ENCODE results near the gene MGAT5.

MGAT5 gene

DNA sequence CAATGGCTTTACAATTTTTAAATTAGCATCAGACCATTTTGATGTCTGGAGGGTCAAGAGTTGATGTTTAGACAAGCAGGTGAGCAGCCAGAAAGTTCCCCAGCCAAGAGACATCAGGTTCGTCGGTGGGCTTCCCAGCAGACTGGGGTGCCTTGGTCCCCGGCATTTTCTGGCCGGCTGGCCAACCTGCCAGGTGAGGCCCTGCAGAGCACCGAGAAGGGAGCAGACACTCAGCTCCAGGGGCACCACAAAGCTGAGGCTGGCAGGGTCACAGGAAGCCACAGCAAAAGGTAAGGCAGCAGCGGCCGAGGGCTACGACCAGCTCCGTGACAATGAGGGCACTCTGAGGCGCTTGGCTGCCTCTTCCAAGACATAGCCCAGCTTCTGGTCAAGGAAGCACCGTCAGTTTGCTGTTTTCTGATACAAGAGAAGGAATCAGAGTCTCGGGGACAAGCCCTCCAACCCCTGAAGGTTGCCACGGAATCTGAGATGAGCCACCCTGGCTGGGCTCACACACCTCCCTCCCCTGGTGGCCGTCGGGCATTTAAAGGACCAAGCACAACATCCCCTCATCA is 229.0 kb downstream of the MGAT5 start:
- no peak for DNase-seq

DNA sequence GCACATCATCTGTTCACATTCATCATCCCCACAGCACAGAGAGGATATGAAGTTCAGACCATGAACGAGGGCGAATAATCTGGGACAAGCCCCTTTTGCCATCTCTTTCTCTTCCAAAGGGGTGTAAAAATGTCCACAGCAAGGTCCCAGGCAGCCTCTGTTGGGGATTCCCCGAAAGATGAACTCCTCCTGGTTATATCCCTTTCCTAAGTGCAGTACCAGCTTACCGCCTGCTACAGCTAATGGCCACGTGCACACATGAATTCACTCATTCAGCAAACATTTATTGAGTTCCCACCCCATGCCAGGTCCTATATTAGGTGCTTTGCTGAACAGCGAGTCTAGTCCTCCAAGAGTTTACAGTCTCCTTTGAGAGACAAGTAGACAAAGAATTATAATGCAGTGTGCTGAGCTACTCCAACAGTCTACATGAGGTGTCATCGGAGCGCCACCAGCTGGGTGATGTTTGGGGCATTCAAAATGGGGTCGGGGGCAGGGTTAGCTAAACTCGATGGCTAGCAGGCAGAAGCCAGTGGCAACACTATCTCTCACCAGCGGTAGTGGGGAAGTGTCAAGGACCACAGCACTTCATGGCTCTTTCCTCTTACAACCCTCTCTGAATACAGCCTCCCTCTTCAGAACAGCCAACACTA is 236.0 kb downstream of the MGAT5 start:
- DNase-seq: no peak

- DNase-seq: no peak
Observed at GRCh38 chr2:134490559-134490958, 236.7 kb downstream of the MGAT5 start.

DNA sequence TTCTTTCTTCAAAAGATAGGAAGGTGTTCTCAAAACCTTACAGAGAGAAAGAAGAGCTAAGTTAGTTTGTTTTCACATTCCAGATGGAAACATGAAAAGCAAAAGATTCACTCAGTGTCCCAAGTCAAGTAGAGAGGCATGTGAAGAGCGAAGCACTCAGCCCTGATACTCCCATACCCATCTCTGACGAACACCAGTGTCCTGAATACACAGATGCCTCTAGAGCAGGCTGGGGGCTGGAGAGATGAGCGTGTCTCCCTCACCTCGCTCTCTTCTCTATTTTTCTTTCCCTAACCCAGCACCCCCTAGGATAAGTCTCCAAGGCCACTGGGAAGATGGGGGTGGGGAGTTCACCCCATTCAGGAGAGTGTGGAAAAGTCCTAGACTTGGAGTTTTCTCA is 237.2 kb downstream of the MGAT5 start:
- peak; percentile 16 for DNase-seq

DNA sequence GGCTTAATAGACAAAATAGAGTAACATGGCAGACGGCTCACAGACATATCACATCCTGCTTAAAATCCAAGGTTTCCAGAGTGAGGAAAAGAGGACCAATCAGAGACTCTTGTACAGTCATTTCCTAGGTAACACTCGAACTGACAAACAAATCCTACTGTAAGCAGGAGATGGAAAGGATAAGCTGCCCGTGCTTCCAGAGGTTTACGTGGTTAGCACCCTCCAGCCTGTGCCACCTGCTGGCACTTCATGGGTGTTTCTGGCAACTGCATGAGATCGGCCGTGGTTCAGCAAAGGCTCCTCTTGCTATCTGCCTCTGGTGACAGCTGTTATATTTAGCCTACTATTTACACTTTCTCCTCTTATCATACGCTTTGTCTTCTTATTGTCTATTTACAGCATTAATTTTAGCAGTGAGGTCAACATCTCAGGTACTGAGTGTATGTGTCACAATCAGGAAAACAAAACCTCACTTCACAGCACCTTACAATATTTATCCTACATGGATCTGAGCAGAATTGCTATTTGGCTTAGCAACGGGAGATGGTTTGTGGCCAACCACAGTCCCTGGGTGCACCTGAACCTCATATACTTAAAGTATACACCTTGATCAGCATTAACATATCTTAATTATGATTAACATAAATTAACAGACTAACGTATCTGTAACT is 238.0 kb downstream of the MGAT5 start:
- DNase-seq: peak; percentile 93

DNA sequence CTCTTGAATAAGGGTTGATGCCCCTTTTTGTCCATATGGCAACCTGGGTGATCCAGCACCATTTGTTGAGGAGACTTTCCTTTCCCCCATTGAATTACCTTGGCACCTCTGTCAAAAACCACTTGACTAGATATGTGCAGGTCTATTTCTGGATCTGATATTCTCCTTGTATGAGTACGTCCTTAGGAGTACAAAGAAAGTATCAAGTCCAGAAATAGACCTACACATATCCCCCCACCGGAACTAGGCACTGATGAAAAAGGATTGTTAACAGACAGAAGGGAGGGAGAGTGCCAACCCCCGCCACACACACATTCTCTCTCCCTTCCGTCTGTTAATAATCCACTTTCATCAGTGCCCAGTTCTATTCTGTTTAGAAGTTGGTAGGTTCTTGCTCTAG is 239.9 kb downstream of the MGAT5 start:
- no peak for DNase-seq

DNA sequence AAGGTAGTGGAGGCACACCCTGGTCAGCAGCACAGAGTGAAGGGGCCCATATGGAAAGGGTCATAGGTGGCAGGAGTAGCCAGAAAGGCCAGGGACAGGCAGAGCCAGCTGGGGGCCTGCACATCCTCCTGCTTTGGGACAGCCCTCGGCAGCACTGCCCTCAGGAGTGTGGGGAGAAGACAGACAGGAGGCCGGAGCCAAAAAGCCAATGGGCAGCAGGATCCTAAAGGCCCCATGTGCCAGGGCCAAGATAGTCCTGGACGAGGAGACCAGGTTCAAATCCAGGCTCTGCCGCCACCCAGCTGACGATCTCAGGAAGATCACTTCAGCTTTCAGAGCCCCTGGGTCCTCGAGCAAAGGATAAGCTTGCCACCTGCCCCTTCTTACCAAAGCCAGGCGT is 244.8 kb downstream of the MGAT5 start:
- DNase-seq: no peak

- DNase-seq: no peak
Observed at GRCh38 chr2:134499307-134499926, 245.5 kb downstream of the MGAT5 start.

GRCh38 chr2:134500211-134500935 is 246.5 kb downstream of the MGAT5 start:
- no peak for DNase-seq

GRCh38 chr2:134501476-134502091 is 247.7 kb downstream of the MGAT5 start:
- no peak for DNase-seq

DNA sequence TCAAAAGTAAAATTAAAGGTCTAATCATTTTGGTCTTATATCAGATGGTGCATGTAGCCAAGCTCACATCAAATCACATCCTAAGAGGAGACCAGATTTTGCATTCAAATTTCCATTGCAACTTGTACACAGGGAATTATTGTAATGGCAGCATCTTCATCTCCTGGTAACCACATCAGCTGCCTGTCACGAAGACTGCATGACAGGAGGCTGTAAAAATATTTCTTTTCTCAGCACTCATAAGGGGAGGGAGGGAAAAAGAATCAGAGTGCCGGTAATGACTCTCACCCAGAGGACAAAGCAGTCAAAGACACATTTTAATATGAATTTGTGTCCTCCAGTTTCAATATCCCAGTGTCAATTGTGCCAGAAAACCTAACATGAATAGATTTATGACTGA is 248.2 kb downstream of the MGAT5 start:
- no peak for DNase-seq

Measured in DMS53 (cell line).